ENCODE results near the gene PAK6.

Gene PAK6

GRCh38 chr15:40312370-40313158, 73.7 kb downstream of the PAK6 start:
- no peak for DNase-seq

- DNase-seq, result peak in 3 of 14 donors; percentile 15 to 64 (median 16)
Measured at GRCh38 chr15:40313531-40314398, 74.9 kb downstream of the PAK6 start.

- DNase-seq, result no peak
Measured at GRCh38 chr15:40314723-40315276, 75.9 kb downstream of the PAK6 start.

- DNase-seq, result no peak
Measured at GRCh38 chr15:40316931-40317330, 78.1 kb downstream of the PAK6 start.

- no peak for DNase-seq
Measured at GRCh38 chr15:40317580-40317979, 78.7 kb downstream of the PAK6 start.

- DNase-seq, result no peak
Measured at GRCh38 chr15:40320409-40320808, 81.5 kb downstream of the PAK6 start.

GRCh38 chr15:40320931-40321371, 82.1 kb downstream of the PAK6 start:
- peak in 6 of 14 donors; percentile 15 to 64 (median 30) for DNase-seq

GRCh38 chr15:40322531-40323238, 83.8 kb downstream of the PAK6 start:
- DNase-seq, result no peak

- peak; percentile 20 to 85 (median 74) for DNase-seq
Measured at GRCh38 chr15:40323239-40323952, 84.5 kb downstream of the PAK6 start, which contains the start of gene INAFM2. Gene INAFM2, plus strand, starts transcription at chr15:40323692. Its CDS starts 364 bp downstream, at chr15:40324056.

- peak in 4 of 14 donors; percentile 26 to 50 (median 34) for DNase-seq
Measured at GRCh38 chr15:40323953-40324937, 85.4 kb downstream of the PAK6 start.

- DNase-seq, result peak in 1 of 14 donors; percentile 36
Measured at GRCh38 chr15:40325188-40325587, 86.3 kb downstream of the PAK6 start.

GRCh38 chr15:40325700-40326099, 86.8 kb downstream of the PAK6 start:
- no peak for DNase-seq
